ENCODE measurements around the gene USH2A. TPM values are rescaled to one million over a fixed set of nuclear protein-coding genes. Genes with fewer than 3 reads are reported as not detected.

Gene USH2A
- total and polyA plus RNA-seq, 4 experiments from 2014 or later = not detected

DNA sequence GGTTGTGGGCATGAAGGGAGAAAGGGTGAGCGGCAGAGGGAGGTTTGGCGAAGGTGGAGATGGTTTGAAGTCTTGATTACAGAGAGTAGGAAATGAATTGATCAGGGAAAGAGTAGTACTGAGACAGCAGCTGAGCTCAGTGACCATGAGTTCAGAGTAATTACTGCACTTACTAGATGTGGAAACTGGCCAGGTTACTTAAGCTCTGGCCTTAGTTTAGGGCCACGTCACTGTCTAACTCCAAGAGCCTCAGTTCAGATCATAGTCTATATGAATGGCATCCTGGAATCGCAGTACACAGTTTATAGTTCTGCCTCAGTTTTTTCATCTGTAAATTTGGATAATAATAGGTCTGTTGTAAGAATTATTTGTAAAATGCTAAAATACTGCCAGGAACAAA, 778.1 kb downstream of the USH2A start:
- Histone ChIP-seq H3K27me3 (ENCODE audit: insufficient read depth, low read length) (no peaks in the 10 kb centered on the region), H3K27ac (ENCODE audit: low read depth, low read length) (no peak overlapping the region), H3K4me1 (ENCODE audit: insufficient read depth, low read length) (no peaks in the 10 kb centered on the region), H3K9me3 (ENCODE audit: control insufficient read depth in 1 of 2, low read length in 2 of 2) (no peaks in the 10 kb centered on the region), H3K36me3 (ENCODE audit: insufficient read depth, low read length) (no peaks in the 10 kb centered on the region), H3K4me3 (ENCODE audit: low read length in 2 of 2) (no peak overlapping the region)
- CTCF ChIA-PET (ENCODE audit: partially characterized antibody) = no interaction called here
- H3K27me3 Mint-ChIP-seq = no peaks in the 10 kb centered on the region
- no peaks in the 10 kb centered on the region for H3K36me3 Mint-ChIP-seq
- peaks cover 0 to 7% (median 0%) of the 10 kb centered on the region in 8 donors for H3K9me3 Mint-ChIP-seq
- intact Hi-C loops (cut with micrococcal nuclease) = no loop called here
- H3K4me1 Mint-ChIP-seq = no peaks in the 10 kb centered on the region
- no peak overlapping the region for H3K4me3 Mint-ChIP-seq
- H3K27ac Mint-ChIP-seq = no peak overlapping the region
- DNase-seq = no peak
- POLR2A ChIA-PET (ENCODE audit: partially characterized antibody) = no interaction called here

- no peak overlapping the region for H3K4me3 Mint-ChIP-seq
- Histone ChIP-seq H3K27me3 (ENCODE audit: insufficient read depth, low read length) (no peaks in the 10 kb centered on the region), H3K9me3 (ENCODE audit: control insufficient read depth in 1 of 2, low read length in 2 of 2) (no peaks in the 10 kb centered on the region), H3K4me1 (ENCODE audit: insufficient read depth, low read length) (no peaks in the 10 kb centered on the region), H3K36me3 (ENCODE audit: insufficient read depth, low read length) (no peaks in the 10 kb centered on the region), H3K27ac (ENCODE audit: low read depth, low read length) (no peak overlapping the region), H3K4me3 (ENCODE audit: low read length in 2 of 2) (no peak overlapping the region)
- DNase-seq = no peak
- no peaks in the 10 kb centered on the region for H3K36me3 Mint-ChIP-seq
- CTCF ChIA-PET (ENCODE audit: partially characterized antibody) = no interaction called here
- POLR2A ChIA-PET (ENCODE audit: partially characterized antibody) = no interaction called here
- no peaks in the 10 kb centered on the region for H3K4me1 Mint-ChIP-seq
- intact Hi-C loops (cut with micrococcal nuclease) = no loop called here
- peaks cover 0 to 7% (median 0%) of the 10 kb centered on the region in 8 donors for H3K9me3 Mint-ChIP-seq
- no peaks in the 10 kb centered on the region for H3K27me3 Mint-ChIP-seq
- H3K27ac Mint-ChIP-seq = no peak overlapping the region
Measured at GRCh38 chr1:215643592-215644321, 779.5 kb downstream of the USH2A start.

- H3K4me3 Mint-ChIP-seq = no peak overlapping the region
- peak overlapping the region in 1 of 7 donors; percentile 5 for H3K27ac Mint-ChIP-seq
- Histone ChIP-seq H3K9me3 (ENCODE audit: control insufficient read depth in 1 of 2, low read length in 2 of 2) (no peaks in the 10 kb centered on the region), H3K4me3 (ENCODE audit: low read length in 2 of 2) (no peak overlapping the region), H3K27me3 (ENCODE audit: insufficient read depth, low read length) (no peaks in the 10 kb centered on the region), H3K27ac (ENCODE audit: low read depth, low read length) (no peak overlapping the region), H3K36me3 (ENCODE audit: insufficient read depth, low read length) (no peaks in the 10 kb centered on the region), H3K4me1 (ENCODE audit: insufficient read depth, low read length) (no peaks in the 10 kb centered on the region)
- no peaks in the 10 kb centered on the region for H3K27me3 Mint-ChIP-seq
- H3K4me1 Mint-ChIP-seq = no peaks in the 10 kb centered on the region
- no peak for DNase-seq
- CTCF ChIA-PET (ENCODE audit: partially characterized antibody) = no interaction called here
- H3K36me3 Mint-ChIP-seq = no peaks in the 10 kb centered on the region
- intact Hi-C loops (cut with micrococcal nuclease) = no loop called here
- POLR2A ChIA-PET (ENCODE audit: partially characterized antibody) = no interaction called here
- H3K9me3 Mint-ChIP-seq = peaks cover 0 to 7% (median under 1%) of the 10 kb centered on the region in 8 donors
Measured at GRCh38 chr1:215640429-215641148, 782.7 kb downstream of the USH2A start.

DNA sequence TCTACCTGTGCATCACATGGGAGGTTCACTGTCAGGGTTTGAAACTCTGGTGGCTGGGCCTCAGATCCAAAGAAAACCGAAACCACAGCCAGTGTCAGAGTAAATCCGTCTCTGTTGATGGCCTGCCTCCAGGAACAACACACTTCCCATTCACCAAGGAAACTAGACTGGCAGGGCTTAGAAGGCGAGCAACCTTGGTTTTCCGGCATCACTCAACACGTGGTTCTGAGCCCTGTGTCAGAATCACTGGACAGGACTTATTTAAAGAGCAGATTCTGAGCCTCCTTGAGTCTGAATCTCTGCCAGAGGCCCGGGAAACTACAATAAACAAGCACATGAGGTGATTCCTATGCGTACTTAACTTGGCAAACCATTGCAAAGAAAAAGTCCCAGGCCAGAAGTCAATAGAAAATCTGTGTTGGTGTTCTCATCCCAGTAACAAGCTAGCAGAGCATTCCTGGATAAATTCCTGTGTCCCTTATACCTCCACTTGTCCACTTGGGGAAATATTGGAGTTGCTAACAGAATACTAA, 786.1 kb downstream of the USH2A start:
- H3K4me1 Mint-ChIP-seq = no peaks in the 10 kb centered on the region
- no peak overlapping the region for H3K4me3 Mint-ChIP-seq
- H3K36me3 ChIP-seq (ENCODE audit: insufficient read depth, low read length) = no peaks in the 10 kb centered on the region
- POLR2A ChIA-PET (ENCODE audit: partially characterized antibody) = no interaction called here
- intact Hi-C loops (cut with micrococcal nuclease) = no loop called here
- no peak overlapping the region for H3K4me3 ChIP-seq (ENCODE audit: low read length in 2 of 2)
- H3K9me3 ChIP-seq (ENCODE audit: control insufficient read depth in 1 of 2, low read length in 2 of 2) = no peaks in the 10 kb centered on the region
- no peaks in the 10 kb centered on the region for H3K36me3 Mint-ChIP-seq
- H3K27me3 ChIP-seq (ENCODE audit: insufficient read depth, low read length) = no peaks in the 10 kb centered on the region
- H3K27me3 Mint-ChIP-seq = no peaks in the 10 kb centered on the region
- H3K9me3 Mint-ChIP-seq = peaks cover 0 to 5% (median 3%) of the 10 kb centered on the region in 8 donors
- DNase-seq = no peak
- CTCF ChIA-PET (ENCODE audit: partially characterized antibody) = no interaction called here
- H3K27ac Mint-ChIP-seq = no peak overlapping the region
- no peak overlapping the region for H3K27ac ChIP-seq (ENCODE audit: low read depth, low read length)
- H3K4me1 ChIP-seq (ENCODE audit: insufficient read depth, low read length) = no peaks in the 10 kb centered on the region

DNA sequence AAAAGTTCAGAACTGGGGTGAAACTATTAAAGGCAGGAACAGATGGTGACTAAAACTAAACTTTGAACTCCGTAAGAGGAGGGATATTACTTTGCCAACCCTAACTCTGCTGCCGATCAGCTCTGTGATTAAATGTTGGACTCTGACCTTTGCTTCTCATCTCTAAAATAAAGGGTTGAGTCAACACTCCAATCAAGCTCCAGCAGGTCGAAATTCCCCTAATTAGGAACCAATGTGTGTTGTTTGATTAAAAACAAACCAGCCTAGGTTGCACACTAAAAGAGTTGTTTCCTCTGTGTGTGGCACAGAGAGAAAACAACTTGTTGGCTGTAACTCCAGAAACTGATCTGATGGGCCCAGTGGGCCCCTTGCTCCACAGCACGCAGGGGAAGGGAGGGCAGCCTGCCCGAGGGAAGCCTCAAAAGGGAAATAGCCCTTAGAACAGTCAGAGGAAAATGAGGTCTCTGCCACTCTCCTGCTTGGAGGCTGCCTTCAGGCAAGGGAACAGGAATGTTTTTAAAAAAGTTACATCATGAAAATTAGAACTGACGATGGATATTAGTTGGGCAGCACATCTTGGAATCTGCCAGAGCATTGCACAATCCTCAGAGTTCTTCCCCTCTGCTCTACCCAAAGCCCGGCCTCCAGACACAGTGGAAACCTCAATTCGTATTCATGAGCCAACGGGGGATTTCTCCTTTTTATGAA, 786.8 kb downstream of the USH2A start:
- H3K27me3 Mint-ChIP-seq = no peaks in the 10 kb centered on the region
- no peak overlapping the region for H3K4me3 Mint-ChIP-seq
- no peaks in the 10 kb centered on the region for H3K36me3 ChIP-seq (ENCODE audit: insufficient read depth, low read length)
- H3K4me3 ChIP-seq (ENCODE audit: low read length in 2 of 2) = no peak overlapping the region
- no peaks in the 10 kb centered on the region for H3K27me3 ChIP-seq (ENCODE audit: insufficient read depth, low read length)
- no peaks in the 10 kb centered on the region for H3K9me3 ChIP-seq (ENCODE audit: control insufficient read depth in 1 of 2, low read length in 2 of 2)
- H3K36me3 Mint-ChIP-seq = no peaks in the 10 kb centered on the region
- H3K27ac ChIP-seq (ENCODE audit: low read depth, low read length) = no peak overlapping the region
- H3K27ac Mint-ChIP-seq = no peak overlapping the region
- intact Hi-C loops (cut with micrococcal nuclease) = no loop called here
- CTCF ChIA-PET (ENCODE audit: partially characterized antibody) = no interaction called here
- no peaks in the 10 kb centered on the region for H3K4me1 ChIP-seq (ENCODE audit: insufficient read depth, low read length)
- no peaks in the 10 kb centered on the region for H3K4me1 Mint-ChIP-seq
- POLR2A ChIA-PET (ENCODE audit: partially characterized antibody) = no interaction called here
- H3K9me3 Mint-ChIP-seq = peaks cover 0 to 5% (median 3%) of the 10 kb centered on the region in 8 donors
- DNase-seq = no peak

DNA sequence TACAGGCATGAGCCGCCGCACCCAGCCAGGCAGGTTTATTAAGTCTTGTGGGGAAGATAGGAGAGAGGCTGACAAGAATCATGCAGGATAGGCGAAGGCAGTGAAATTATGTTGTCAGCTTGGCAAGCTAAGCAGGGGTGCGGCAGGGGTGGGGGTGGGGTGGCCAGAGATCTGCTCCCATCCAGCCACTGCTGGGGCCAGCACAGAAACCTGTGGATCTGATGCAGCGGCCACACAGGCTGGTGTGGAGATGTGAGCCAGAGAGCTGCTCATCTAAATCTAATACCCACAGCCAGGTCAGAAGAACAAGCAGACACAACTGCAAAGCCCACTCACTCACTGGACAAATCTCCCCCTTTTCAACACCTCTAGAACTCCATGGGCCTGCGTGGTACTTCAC, 787.4 kb downstream of the USH2A start:
- no peaks in the 10 kb centered on the region for H3K36me3 ChIP-seq (ENCODE audit: insufficient read depth, low read length)
- H3K9me3 Mint-ChIP-seq = peaks cover 0 to 5% (median 3%) of the 10 kb centered on the region in 8 donors
- H3K9me3 ChIP-seq (ENCODE audit: control insufficient read depth in 1 of 2, low read length in 2 of 2) = no peaks in the 10 kb centered on the region
- intact Hi-C loops (cut with micrococcal nuclease) = no loop called here
- no peaks in the 10 kb centered on the region for H3K27me3 ChIP-seq (ENCODE audit: insufficient read depth, low read length)
- no peaks in the 10 kb centered on the region for H3K27me3 Mint-ChIP-seq
- no peak overlapping the region for H3K27ac ChIP-seq (ENCODE audit: low read depth, low read length)
- H3K4me1 ChIP-seq (ENCODE audit: insufficient read depth, low read length) = no peaks in the 10 kb centered on the region
- POLR2A ChIA-PET (ENCODE audit: partially characterized antibody) = no interaction called here
- no peak overlapping the region for H3K4me3 Mint-ChIP-seq
- DNase-seq = no peak
- no peak overlapping the region for H3K27ac Mint-ChIP-seq
- H3K4me1 Mint-ChIP-seq = no peaks in the 10 kb centered on the region
- no peaks in the 10 kb centered on the region for H3K36me3 Mint-ChIP-seq
- no peak overlapping the region for H3K4me3 ChIP-seq (ENCODE audit: low read length in 2 of 2)
- CTCF ChIA-PET (ENCODE audit: partially characterized antibody) = no interaction called here

DNA sequence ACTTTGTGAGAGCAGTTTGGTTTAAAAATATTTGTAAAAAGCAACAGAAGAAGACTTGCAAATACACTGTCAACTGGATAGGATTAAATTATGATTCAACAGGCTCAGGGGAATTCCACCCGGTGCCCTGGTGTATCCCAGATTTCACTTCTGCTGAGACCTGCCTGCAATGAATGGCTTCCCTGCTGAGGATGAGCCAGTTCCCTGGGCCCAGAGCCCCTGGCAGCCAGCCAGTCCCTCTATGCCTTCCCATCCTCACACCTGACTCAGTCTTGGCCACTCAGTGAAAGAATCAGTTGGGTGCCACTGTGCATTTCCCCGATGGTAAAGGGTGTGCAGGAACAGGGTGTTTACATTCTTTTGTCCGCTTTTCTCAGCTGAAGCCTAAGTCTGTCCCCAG, 791.8 kb downstream of the USH2A start:
- no peak for DNase-seq
- no peaks in the 10 kb centered on the region for H3K4me1 Mint-ChIP-seq
- CTCF ChIA-PET (ENCODE audit: partially characterized antibody) = no interaction called here
- no peaks in the 10 kb centered on the region for H3K27me3 Mint-ChIP-seq
- H3K36me3 Mint-ChIP-seq = no peaks in the 10 kb centered on the region
- POLR2A ChIA-PET (ENCODE audit: partially characterized antibody) = no interaction called here
- H3K9me3 ChIP-seq (ENCODE audit: control insufficient read depth in 1 of 2, low read length in 2 of 2) = no peaks in the 10 kb centered on the region
- no peaks in the 10 kb centered on the region for H3K27me3 ChIP-seq (ENCODE audit: insufficient read depth, low read length)
- intact Hi-C loops (cut with micrococcal nuclease) = no loop called here
- H3K27ac ChIP-seq (ENCODE audit: low read depth, low read length) = no peak overlapping the region
- no peak overlapping the region for H3K27ac Mint-ChIP-seq
- H3K9me3 Mint-ChIP-seq = peaks cover 0 to 6% (median 1%) of the 10 kb centered on the region in 8 donors
- no peak overlapping the region for H3K4me3 Mint-ChIP-seq
- no peaks in the 10 kb centered on the region for H3K4me1 ChIP-seq (ENCODE audit: insufficient read depth, low read length)
- H3K4me3 ChIP-seq (ENCODE audit: low read length in 2 of 2) = no peak overlapping the region
- H3K36me3 ChIP-seq (ENCODE audit: insufficient read depth, low read length) = no peaks in the 10 kb centered on the region

Data from CD4-positive, alpha-beta memory T cell (primary cell).